Left forelimb (tissue), 1 donor: ENCODE results near the gene ZFC3H1.
"Not testable (repeated sequence)": the region's sequence is repeated elsewhere in the genome, so short reads cannot be mapped to it uniquely, and the experiment has no call there.

ENCODE experiments used
- DNase-seq: peaks from one replicate; pipeline ENCODE4 v3.0.0-alpha.2; 2018; ENCODE audit warnings: low spot score

ZFC3H1 gene, protein sequence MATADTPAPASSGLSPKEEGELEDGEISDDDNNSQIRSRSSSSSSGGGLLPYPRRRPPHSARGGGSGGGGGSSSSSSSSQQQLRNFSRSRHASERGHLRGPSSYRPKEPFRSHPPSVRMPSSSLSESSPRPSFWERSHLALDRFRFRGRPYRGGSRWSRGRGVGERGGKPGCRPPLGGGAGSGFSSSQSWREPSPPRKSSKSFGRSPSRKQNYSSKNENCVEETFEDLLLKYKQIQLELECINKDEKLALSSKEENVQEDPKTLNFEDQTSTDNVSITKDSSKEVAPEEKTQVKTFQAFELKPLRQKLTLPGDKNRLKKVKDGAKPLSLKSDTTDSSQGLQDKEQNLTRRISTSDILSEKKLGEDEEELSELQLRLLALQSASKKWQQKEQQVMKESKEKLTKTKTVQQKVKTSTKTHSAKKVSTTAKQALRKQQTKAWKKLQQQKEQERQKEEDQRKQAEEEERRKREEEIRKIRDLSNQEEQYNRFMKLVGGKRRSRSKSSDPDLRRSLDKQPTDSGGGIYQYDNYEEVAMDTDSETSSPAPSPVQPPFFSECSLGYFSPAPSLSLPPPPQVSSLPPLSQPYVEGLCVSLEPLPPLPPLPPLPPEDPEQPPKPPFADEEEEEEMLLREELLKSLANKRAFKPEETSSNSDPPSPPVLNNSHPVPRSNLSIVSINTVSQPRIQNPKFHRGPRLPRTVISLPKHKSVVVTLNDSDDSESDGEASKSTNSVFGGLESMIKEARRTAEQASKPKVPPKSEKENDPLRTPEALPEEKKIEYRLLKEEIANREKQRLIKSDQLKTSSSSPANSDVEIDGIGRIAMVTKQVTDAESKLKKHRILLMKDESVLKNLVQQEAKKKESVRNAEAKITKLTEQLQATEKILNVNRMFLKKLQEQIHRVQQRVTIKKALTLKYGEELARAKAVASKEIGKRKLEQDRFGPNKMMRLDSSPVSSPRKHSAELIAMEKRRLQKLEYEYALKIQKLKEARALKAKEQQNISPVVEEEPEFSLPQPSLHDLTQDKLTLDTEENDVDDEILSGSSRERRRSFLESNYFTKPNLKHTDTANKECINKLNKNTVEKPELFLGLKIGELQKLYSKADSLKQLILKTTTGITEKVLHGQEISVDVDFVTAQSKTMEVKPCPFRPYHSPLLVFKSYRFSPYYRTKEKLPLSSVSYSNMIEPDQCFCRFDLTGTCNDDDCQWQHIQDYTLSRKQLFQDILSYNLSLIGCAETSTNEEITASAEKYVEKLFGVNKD (N-terminal part only)

DNA sequence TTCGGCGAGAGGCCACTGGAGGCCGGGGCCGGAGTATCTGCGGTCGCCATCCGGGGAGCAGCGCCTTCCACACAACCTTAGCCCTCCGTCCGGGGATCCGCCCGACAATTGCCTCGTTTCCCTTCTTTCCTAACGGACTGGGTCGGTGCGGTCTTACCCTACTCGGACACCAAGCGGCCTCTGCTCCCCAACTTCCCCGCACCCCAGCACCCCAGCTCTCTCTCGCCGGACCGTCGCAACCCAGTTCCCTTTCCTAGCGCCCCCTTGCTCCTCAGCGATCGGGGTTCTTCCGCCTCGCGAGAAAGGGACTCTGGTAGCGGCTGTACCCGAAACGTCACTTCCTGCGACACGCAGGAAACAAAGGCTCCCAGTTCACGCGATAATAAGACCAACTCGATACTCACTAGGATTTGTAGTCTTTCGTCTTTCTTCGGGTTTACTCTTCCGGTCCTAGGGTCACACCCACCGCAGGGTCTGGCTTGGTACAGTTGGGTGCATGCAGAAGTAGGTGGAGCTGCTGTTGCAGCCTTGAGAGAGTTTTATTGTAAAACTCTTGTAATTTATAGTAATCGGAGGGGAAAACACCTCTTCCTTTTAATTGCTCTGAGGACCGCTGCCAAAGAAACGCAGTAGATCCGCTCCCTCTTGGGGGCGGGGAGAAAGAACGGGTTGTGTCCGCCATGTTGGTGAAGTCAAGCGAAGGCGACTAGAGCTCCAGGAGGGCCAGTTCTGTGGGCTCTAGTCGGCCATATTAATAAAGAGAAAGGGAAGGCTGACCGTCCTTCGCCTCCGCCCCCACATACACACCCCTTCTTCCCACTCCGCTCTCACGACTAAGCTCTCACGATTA, at the start of gene ZFC3H1, which contains the start of gene THAP2:
Gene ZFC3H1, minus strand, starts transcription at position 288 of the 850 bp plus-strand sequence. Its CDS starts 238 bp downstream, at position 50.
Gene THAP2, plus strand, starts transcription at position 741 of the 850 bp plus-strand sequence. CDS start 209 bp downstream, outside the sequence.
- peak; percentile 94 for DNase-seq

DNA sequence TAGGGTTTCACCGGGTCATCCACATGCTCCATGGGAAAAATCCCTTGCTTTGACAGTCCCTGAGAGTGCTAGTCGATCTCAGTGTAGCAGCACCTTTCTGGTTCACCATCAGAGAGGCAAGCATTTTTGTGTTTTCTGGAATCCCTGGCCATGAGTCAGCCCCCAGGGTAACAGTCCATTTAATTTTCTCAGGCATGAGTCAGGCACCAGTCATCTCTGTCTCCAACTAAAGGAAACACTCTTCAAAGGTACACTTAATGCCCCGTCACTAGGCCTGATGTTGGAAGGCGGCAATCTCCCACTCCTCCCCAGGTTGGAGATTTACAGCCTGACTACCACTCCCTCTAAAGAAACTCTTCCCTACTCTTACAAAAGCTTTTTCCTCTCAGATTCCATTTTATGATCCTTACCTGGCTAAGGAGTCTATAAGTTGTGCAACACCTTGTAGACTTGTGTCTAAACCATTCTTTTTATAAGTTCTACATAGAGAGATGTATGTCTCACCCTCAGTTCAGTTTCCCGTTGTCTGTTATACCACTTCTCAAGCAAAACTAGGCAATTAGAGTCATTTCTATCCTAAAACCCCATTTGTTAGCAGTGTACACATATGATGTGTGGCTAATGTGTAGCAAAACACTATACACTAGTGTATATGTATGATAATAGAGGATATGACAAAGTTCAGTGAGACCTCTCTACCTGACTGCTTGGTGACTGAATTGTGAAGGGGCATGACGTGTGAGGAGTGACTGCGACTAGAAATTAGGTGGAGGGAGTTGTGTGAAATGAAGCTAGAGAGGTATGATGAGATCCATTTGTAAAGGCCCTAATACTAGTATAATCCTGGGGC, 46.9 kb upstream of the ZFC3H1 start:
- DNase-seq: no peak

DNA sequence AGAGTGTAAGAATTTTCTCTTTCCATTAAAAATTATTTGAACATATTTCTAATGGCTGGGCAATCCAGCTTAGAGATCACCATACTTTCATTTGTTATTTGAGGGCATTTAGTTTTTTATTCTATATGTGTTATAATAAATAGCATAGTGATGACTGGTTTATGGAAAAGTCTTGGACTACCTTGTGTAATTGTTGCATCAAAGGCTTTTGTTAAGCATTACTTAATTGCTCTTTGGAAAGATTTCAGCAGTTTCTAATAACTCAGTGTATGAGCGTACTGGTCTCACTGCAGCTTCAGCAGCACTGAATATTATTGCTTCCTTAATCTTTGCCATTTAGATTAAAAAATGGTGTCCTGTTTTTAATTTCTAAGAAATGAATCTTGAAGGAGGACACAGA, 45.0 kb upstream of the ZFC3H1 start:
- no peak for DNase-seq

GRCh38 chr12:71704920-71705319, 41.3 kb upstream of the ZFC3H1 start:
- no peak for DNase-seq

- no peak for DNase-seq
These were observed 39.6 kb upstream of the ZFC3H1 start for GRCh38 chr12:71703206-71703605.

DNA sequence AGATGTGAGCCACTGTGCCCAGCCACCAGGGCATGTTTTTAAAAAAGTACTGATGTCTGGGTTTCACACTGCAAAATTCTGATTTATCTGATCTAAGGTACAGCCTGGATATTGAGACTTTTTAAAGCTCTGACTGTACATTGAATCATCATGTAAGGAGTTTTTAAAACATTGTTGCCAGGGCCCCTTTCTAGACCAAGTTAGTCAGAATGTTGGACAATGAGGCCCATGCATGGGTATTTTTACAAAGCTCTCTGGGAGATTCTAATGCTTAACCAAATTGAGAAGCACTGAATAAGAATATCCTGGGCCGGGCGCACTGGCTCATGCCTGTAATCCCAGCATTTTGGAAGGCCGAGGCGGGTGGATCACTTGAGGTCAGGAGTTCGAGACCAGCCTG, 38.9 kb upstream of the ZFC3H1 start:
- DNase-seq: no peak

- DNase-seq: not testable (repeated sequence)
These were observed 38.5 kb upstream of the ZFC3H1 start for GRCh38 chr12:71702181-71702580.

DNA sequence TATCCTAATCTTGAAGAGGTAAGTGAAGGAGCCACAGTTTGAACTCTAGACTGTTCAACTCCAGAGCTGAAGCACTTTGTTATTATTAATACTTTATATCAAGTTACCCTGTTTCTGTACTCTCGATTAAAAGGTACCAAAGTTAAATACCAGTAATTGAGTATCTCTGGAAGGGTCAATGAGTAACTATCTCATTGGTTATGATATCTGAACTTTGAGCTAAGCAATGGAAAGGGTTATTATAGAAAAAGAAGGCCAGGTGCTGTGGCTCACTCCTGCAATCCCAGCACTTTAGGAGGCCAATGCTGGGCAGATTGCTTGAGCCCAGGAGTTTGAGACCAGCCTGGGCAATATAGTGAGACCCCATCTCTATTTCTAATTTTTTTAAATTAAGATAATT, 32.1 kb upstream of the ZFC3H1 start:
- no peak for DNase-seq

DNA sequence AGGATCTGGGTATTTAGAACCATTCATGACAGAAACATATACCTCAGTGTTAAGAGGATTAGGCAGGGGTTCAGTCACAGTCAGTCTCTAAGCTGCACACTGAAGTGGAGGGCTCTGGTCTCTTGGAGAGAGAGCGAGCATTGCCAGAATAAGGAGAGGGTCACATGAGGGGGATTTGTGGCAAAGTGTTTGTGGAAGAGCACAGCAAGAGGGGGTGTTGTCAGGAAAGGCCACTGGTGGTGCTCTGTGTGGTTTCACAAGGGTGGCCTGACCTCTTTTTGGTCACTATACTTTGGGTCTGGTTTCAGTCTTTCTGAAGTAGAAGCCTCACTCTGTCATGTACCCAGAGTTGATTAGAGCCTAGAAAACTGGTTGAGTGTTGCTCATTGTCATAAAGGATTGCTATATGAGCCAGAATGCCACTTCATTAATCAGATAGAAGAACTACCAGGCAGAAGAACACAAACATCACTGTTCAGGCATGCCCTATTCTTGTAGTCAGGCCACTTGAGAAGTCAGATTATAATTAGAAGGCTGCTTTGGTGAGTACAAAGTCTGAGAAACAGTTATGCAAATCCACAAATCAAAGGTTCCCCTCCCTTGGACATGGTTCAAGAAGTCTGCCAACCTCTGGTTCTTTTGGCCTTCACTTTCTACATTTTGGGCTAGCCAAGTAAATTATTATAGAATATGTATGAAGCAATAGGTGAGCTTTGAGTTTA, 30.6 kb upstream of the ZFC3H1 start:
- DNase-seq: no peak

GRCh38 chr12:71693651-71694050, 30.0 kb upstream of the ZFC3H1 start:
- DNase-seq: not testable (repeated sequence)

GRCh38 chr12:71693126-71693525, 29.5 kb upstream of the ZFC3H1 start:
- no peak for DNase-seq

- no peak for DNase-seq
These were observed 28.0 kb upstream of the ZFC3H1 start for GRCh38 chr12:71691504-71692129.

DNA sequence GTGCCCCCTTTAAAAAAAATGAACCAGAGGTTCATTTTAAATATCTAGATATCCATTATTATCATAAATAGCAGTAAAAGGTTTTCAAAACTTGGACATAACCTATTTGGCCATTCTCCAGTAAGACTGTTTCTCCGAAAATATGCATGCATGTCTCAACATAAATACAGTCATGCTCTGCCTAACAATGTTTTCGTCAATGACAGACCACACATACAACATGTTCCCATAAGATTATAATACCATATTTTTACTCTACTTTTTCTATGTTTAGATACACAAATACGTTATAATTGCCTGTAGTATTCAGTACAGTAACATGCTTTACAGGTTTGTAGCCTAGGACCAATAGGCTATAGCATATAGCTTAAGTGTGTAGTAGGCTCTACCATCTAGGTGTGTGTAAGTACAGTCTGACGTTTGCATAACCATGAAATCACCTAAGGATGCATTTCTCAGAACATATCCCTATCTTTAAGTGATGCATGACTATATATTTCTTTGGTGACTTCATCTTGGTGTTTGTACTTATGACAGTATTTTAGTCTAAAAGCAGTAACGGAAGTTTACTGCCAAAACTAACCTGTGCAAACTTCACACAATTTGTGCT, 25.4 kb upstream of the ZFC3H1 start:
- DNase-seq: no peak

DNA sequence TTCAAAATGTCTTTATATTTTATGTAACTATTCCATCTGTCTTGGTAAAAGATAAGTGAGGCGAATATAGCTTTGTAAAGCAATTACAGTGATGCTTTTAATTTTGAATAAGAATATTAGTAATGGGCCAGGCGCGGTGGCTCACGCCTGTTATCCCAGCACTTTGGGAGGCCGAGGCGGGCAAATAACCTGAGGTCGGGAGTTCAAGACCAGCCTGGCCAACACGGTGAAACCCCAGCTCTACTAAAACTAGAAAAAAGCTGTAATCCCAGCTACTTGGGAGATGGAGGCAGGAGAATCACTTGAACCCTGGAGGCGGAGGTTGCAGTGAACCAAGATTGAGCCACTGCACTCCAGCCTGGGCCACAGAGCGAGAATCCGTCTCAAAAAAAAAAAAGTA, 23.5 kb upstream of the ZFC3H1 start:
- DNase-seq: not testable (repeated sequence)

DNA sequence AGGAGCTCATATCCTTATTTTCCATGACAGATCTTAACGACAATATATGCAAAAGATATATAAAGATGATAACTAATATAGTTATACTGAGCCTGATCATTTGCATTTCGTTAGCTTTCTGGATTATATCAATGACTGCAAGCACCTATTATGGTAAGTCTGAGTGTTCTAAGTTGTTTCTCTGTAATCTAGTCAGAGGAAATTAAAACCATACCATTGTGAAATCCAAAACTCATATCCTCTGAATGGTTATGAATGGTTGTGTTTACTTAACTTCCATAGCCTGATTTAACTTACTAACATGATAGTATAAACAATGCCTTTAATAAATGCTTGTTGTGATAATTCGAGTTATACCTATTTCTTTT, 23.0 kb upstream of the ZFC3H1 start:
- DNase-seq: no peak

GRCh38 chr12:71685914-71686657, 22.4 kb upstream of the ZFC3H1 start, which contains the start of gene TMEM19:
Gene TMEM19 (plus strand): TSS chr12:71686082. CDS start chr12:71686681, 599 bp downstream.
- peak; percentile 91 for DNase-seq

DNA sequence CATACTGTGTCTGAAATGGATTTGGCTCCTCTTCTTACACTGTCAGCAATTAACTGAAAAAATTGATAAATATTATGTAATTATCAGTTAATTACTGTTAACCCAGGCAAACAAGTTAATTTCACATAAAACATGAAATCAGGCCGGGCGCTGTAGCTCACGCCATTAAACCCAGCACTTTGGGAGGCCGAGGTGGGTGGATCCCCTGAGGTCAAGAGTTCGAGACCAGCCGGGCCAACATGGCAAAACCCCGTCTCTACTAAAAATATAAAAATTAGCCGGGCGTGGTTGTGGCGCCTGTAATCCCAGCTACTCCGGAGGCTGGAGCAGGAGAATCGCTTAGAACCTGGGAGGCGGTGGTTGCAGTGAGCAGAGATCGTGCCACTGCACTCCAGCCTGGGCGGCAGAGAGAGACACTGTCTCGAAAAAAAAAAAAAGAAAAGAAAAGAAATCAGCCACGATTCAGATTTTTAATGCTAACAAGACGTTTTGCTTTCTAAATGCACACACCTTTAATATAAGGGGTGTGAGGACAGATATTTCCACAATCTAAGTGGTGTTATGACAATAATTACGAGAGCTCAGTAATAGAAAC, 21.8 kb upstream of the ZFC3H1 start:
- DNase-seq: no peak
